ENCODE measurements around the gene SH2D4B.
A peak's percentile ranks its signal among the peaks of the same experiment; 100 is the strongest.

SH2D4B gene

GRCh38 chr10:80598951-80599350 is 61.2 kb downstream of the SH2D4B start:
- Histone ChIP-seq H3K27ac (replicated peaks) (peak overlapping the region; percentile 65), H3K27me3 (ENCODE audit: insufficient read depth, poor library complexity, severe bottlenecking) (no peaks in the 10 kb centered on the region), H3K4me3 (replicated peaks; ENCODE audit: insufficient read depth, low read length) (no peak overlapping the region)
- DNase-seq (ENCODE audit: low read depth in 1 of 2, low spot score in 1 of 2): no peak
- TF ChIP-seq POLR2AphosphoS5 (IDR thresholded peaks at IDR 0.05; ENCODE audit: low read depth): no peak

DNA sequence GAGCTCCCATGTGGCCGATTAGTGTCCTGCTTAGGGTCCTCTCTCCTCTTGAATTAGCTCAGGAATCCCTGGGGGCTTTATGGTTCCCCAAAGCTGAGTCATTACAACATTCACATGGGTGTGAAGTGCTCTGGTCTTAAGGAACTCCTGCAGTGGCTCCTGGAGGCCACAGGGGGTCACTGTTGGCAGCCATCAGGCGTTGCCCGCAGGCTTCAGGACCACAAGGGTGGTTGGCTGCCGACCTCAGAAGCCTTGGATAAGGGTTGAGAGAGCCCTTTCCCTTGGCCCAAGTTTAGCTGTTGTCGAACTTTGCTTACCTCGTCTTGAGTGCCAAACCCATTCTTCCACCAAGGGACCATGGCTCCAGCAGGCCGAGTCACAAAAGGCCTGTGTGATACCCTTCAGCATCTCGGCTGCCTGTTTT is 61.7 kb downstream of the SH2D4B start:
- no peak overlapping the region for H3K4me3 ChIP-seq (replicated peaks; ENCODE audit: insufficient read depth, low read length)
- TF ChIP-seq SPI1 (IDR thresholded peaks at IDR 0.05; ENCODE audit: borderline replicate concordance, low read depth) (no peak), CTCF (IDR thresholded peaks at IDR 0.05; ENCODE audit: insufficient read depth, low read length) (peak; percentile 84)
- TF ChIP-seq, protein P1, sequence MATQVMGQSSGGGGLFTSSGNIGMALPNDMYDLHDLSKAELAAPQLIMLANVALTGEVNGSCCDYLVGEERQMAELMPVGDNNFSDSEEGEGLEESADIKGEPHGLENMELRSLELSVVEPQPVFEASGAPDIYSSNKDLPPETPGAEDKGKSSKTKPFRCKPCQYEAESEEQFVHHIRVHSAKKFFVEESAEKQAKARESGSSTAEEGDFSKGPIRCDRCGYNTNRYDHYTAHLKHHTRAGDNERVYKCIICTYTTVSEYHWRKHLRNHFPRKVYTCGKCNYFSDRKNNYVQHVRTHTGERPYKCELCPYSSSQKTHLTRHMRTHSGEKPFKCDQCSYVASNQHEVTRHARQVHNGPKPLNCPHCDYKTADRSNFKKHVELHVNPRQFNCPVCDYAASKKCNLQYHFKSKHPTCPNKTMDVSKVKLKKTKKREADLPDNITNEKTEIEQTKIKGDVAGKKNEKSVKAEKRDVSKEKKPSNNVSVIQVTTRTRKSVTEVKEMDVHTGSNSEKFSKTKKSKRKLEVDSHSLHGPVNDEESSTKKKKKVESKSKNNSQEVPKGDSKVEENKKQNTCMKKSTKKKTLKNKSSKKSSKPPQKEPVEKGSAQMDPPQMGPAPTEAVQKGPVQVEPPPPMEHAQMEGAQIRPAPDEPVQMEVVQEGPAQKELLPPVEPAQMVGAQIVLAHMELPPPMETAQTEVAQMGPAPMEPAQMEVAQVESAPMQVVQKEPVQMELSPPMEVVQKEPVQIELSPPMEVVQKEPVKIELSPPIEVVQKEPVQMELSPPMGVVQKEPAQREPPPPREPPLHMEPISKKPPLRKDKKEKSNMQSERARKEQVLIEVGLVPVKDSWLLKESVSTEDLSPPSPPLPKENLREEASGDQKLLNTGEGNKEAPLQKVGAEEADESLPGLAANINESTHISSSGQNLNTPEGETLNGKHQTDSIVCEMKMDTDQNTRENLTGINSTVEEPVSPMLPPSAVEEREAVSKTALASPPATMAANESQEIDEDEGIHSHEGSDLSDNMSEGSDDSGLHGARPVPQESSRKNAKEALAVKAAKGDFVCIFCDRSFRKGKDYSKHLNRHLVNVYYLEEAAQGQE (IDR thresholded peaks at IDR 0.05; ENCODE audit: insufficient replicate concordance, low read depth): no peak
- DNase-seq (ENCODE audit: low read depth in 1 of 2, low spot score in 1 of 2): peak; percentile 69 to 78
- peak overlapping the region; percentile 65 for H3K27ac ChIP-seq (replicated peaks)
- H3K27me3 ChIP-seq (ENCODE audit: insufficient read depth, poor library complexity, severe bottlenecking): no peaks in the 10 kb centered on the region

DNA sequence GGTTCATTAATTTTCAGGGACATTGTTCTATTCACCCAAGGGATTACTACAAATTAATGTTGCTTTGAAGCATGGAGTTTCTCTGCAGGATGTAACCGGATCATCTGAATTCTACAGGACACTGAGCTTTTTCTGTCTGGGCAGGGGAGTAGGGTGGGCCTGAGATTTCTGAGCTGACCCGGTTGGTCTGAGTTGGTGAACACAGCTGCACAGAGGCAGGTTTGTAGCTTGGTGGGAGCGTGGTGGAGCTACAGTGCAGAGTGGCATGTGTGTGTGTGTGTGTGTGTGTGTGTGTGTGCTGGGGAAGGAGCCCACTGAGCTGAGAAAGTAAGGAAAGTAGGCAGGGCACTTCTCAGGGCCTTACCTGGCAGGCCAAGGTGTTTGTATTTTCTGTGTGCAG is 62.6 kb downstream of the SH2D4B start:
- no peak overlapping the region for H3K4me3 ChIP-seq (replicated peaks; ENCODE audit: insufficient read depth, low read length)
- no peak overlapping the region for H3K27ac ChIP-seq (replicated peaks)
- TF ChIP-seq GABPA (IDR thresholded peaks at IDR 0.05; ENCODE audit: low read depth) (no peak), CTCF (IDR thresholded peaks at IDR 0.05; ENCODE audit: insufficient read depth, low read length) (no peak), SPI1 (IDR thresholded peaks at IDR 0.05; ENCODE audit: borderline replicate concordance, low read depth) (no peak), POLR2AphosphoS5 (IDR thresholded peaks at IDR 0.05; ENCODE audit: low read depth) (no peak)
- TF ChIP-seq, protein P1 (IDR thresholded peaks at IDR 0.05; ENCODE audit: insufficient replicate concordance, low read depth): no peak
- no peak for DNase-seq (ENCODE audit: low read depth in 1 of 2, low spot score in 1 of 2)
- H3K27me3 ChIP-seq (ENCODE audit: insufficient read depth, poor library complexity, severe bottlenecking): no peaks in the 10 kb centered on the region

GRCh38 chr10:80602881-80603280 is 65.2 kb downstream of the SH2D4B start:
- Histone ChIP-seq H3K27ac (replicated peaks) (no peak overlapping the region), H3K27me3 (ENCODE audit: insufficient read depth, poor library complexity, severe bottlenecking) (no peaks in the 10 kb centered on the region), H3K4me3 (replicated peaks; ENCODE audit: insufficient read depth, low read length) (no peak overlapping the region)
- no peak for DNase-seq (ENCODE audit: low read depth in 1 of 2, low spot score in 1 of 2)
- TF ChIP-seq POLR2AphosphoS5 (IDR thresholded peaks at IDR 0.05; ENCODE audit: low read depth) (no peak), SPI1 (IDR thresholded peaks at IDR 0.05; ENCODE audit: borderline replicate concordance, low read depth) (no peak), GABPA (IDR thresholded peaks at IDR 0.05; ENCODE audit: low read depth) (no peak), CTCF (IDR thresholded peaks at IDR 0.05; ENCODE audit: insufficient read depth, low read length) (no peak)
- TF ChIP-seq, protein P1 (IDR thresholded peaks at IDR 0.05; ENCODE audit: insufficient replicate concordance, low read depth): no peak

Data from HL-60 (cell line).